ENCODE data around the gene LIN37. TPM values are rescaled to one million over a fixed set of nuclear protein-coding genes. Genes with fewer than 3 reads are reported as not detected.

LIN37 gene
- total and polyA plus RNA-seq, 2 of the 13 experiments (the other 11 are each of a cell fraction or from before 2014, with no cell fraction given) = 6.3 to 8.7 TPM

DNA sequence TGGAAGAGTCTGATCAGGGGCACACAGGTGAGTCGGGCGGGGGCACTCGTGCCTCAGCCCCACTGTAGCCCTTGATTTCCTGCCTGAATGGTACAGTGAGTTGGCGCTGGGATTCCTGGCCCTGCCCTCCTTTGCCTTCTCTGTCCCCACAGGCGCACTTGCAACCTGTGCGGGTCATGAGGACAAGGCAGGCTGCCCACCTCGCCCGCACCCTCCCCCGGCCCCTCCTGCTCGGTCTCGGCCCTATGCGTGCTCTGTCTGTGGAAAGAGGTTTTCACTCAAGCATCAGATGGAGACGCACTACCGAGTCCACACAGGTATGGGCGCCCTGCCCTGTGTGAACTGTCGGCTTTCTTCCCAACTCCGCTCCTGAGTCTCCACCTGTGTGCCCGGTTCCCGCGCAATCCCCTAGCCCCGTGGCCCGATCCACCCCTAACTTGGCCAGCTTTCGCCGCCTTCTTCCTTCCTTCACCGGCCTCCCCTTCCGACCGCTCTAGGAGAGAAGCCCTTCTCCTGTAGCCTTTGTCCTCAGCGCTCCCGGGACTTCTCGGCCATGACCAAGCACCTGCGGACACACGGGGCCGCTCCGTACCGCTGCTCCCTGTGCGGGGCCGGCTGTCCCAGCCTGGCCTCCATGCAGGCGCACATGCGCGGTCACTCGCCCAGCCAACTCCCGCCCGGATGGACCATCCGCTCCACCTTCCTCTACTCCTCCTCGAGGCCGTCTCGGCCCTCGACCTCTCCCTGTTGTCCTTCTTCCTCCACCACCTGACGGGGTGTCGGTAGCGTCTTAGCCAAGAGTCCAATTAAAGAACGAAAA lies 32.2 kb upstream of the LIN37 start (continued):
- TF ChIP-seq ZNF329 (CRISPR knock-in tag; IDR thresholded peaks at IDR 0.05; ENCODE audit: low read depth) (0 out of 2 replicates have a peak, but pooled peaks have one; percentile 50), ZNF138 (CRISPR knock-in tag; IDR thresholded peaks at IDR 0.05; ENCODE audit: low read depth) (peak; percentile 48; the same call in 1 of the 2 replicates), HMG20B (CRISPR knock-in tag; conservative IDR thresholded peaks at IDR 0.05) (no peak), THYN1 (CRISPR knock-in tag; IDR thresholded peaks at IDR 0.05; ENCODE audit: borderline replicate concordance, low read depth) (no peak; the same call in 1 of the 2 replicates), MIER2 (CRISPR knock-in tag; IDR thresholded peaks at IDR 0.05) (0 out of 2 replicates have a peak, but pooled peaks have one; percentile 11), BORCS8-MEF2B (CRISPR knock-in tag; IDR thresholded peaks at IDR 0.05) (peak; percentile 88), ZSCAN20 (CRISPR knock-in tag; IDR thresholded peaks at IDR 0.05; ENCODE audit: borderline replicate concordance) (peak; percentile 20; the same call in 1 of the 2 replicates), GABPB1 (CRISPR knock-in tag; IDR thresholded peaks at IDR 0.05) (peak; percentile 22; the same call in 1 of the 2 replicates), CHD4 (IDR thresholded peaks at IDR 0.05; ENCODE audit: borderline replicate concordance, low read length) (no peak), TMF1 (CRISPR knock-in tag; IDR thresholded peaks at IDR 0.05; ENCODE audit: low read depth) (0 out of 2 replicates have a peak, but pooled peaks have one; percentile 21), ZMYM4 (CRISPR knock-in tag; IDR thresholded peaks at IDR 0.05) (peak; percentile 27; the same call in 1 of the 2 replicates), ZNF230 (CRISPR knock-in tag; IDR thresholded peaks at IDR 0.05) (peak; percentile 37; the same call in 1 of the 2 replicates), ZFP36 (IDR thresholded peaks at IDR 0.05; ENCODE audit: borderline replicate concordance, low read depth, low read length, partially characterized antibody) (no peak), ONECUT2 (CRISPR knock-in tag; IDR thresholded peaks at IDR 0.05) (no peak), ZNF337 (CRISPR knock-in tag; IDR thresholded peaks at IDR 0.05; ENCODE audit: borderline replicate concordance, low read depth) (0 out of 2 replicates have a peak, but pooled peaks have one; percentile 32)
- TF ChIP-seq, protein P1, sequence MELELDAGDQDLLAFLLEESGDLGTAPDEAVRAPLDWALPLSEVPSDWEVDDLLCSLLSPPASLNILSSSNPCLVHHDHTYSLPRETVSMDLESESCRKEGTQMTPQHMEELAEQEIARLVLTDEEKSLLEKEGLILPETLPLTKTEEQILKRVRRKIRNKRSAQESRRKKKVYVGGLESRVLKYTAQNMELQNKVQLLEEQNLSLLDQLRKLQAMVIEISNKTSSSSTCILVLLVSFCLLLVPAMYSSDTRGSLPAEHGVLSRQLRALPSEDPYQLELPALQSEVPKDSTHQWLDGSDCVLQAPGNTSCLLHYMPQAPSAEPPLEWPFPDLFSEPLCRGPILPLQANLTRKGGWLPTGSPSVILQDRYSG (CRISPR knock-in tag; IDR thresholded peaks at IDR 0.05) = 0 out of 2 replicates have a peak, but pooled peaks have one; percentile 36
- TF ChIP-seq, protein P2, sequence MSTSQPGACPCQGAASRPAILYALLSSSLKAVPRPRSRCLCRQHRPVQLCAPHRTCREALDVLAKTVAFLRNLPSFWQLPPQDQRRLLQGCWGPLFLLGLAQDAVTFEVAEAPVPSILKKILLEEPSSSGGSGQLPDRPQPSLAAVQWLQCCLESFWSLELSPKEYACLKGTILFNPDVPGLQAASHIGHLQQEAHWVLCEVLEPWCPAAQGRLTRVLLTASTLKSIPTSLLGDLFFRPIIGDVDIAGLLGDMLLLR (CRISPR knock-in tag; IDR thresholded peaks at IDR 0.05) = peak; percentile 54; the same call in 1 of the 2 replicates
- TF ChIP-seq, protein P3, sequence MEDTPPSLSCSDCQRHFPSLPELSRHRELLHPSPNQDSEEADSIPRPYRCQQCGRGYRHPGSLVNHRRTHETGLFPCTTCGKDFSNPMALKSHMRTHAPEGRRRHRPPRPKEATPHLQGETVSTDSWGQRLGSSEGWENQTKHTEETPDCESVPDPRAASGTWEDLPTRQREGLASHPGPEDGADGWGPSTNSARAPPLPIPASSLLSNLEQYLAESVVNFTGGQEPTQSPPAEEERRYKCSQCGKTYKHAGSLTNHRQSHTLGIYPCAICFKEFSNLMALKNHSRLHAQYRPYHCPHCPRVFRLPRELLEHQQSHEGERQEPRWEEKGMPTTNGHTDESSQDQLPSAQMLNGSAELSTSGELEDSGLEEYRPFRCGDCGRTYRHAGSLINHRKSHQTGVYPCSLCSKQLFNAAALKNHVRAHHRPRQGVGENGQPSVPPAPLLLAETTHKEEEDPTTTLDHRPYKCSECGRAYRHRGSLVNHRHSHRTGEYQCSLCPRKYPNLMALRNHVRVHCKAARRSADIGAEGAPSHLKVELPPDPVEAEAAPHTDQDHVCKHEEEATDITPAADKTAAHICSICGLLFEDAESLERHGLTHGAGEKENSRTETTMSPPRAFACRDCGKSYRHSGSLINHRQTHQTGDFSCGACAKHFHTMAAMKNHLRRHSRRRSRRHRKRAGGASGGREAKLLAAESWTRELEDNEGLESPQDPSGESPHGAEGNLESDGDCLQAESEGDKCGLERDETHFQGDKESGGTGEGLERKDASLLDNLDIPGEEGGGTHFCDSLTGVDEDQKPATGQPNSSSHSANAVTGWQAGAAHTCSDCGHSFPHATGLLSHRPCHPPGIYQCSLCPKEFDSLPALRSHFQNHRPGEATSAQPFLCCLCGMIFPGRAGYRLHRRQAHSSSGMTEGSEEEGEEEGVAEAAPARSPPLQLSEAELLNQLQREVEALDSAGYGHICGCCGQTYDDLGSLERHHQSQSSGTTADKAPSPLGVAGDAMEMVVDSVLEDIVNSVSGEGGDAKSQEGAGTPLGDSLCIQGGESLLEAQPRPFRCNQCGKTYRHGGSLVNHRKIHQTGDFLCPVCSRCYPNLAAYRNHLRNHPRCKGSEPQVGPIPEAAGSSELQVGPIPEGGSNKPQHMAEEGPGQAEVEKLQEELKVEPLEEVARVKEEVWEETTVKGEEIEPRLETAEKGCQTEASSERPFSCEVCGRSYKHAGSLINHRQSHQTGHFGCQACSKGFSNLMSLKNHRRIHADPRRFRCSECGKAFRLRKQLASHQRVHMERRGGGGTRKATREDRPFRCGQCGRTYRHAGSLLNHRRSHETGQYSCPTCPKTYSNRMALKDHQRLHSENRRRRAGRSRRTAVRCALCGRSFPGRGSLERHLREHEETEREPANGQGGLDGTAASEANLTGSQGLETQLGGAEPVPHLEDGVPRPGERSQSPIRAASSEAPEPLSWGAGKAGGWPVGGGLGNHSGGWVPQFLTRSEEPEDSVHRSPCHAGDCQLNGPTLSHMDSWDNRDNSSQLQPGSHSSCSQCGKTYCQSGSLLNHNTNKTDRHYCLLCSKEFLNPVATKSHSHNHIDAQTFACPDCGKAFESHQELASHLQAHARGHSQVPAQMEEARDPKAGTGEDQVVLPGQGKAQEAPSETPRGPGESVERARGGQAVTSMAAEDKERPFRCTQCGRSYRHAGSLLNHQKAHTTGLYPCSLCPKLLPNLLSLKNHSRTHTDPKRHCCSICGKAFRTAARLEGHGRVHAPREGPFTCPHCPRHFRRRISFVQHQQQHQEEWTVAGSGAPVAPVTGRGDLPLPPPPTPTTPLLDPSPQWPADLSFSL (CRISPR knock-in tag; IDR thresholded peaks at IDR 0.05) = 0 out of 2 replicates have a peak, but pooled peaks have one; percentile 9
- TF ChIP-seq, protein P4, sequence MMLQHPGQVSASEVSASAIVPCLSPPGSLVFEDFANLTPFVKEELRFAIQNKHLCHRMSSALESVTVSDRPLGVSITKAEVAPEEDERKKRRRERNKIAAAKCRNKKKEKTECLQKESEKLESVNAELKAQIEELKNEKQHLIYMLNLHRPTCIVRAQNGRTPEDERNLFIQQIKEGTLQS (CRISPR knock-in tag; IDR thresholded peaks at IDR 0.05) = no peak
- TF ChIP-seq, protein P5, sequence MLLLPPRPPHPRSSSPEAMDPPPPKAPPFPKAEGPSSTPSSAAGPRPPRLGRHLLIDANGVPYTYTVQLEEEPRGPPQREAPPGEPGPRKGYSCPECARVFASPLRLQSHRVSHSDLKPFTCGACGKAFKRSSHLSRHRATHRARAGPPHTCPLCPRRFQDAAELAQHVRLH (CRISPR knock-in tag; IDR thresholded peaks at IDR 0.05; ENCODE audit: borderline replicate concordance, low read depth) = no peak
